ENCODE measurements around the gene TOX2. TPM values are rescaled to one million over a fixed set of nuclear protein-coding genes. Genes with fewer than 3 reads are reported as not detected.

Gene TOX2
- total RNA-seq, 1 donor = 5.2 TPM

GRCh38 chr20:44110816-44111568 lies 196.3 kb downstream of the TOX2 start:
- no peak overlapping the region for H3K4me3 ChIP-seq (ENCODE audit: low read depth, low read length)
- no peak for TF ChIP-seq CTCF (IDR thresholded peaks at IDR 0.05; ENCODE audit: insufficient read depth, low read length)
- no peak for DNase-seq (ENCODE audit: low read depth)

- no peak for TF ChIP-seq CTCF (IDR thresholded peaks at IDR 0.05; ENCODE audit: insufficient read depth, low read length)
- H3K4me3 ChIP-seq (ENCODE audit: low read depth, low read length) = no peak overlapping the region
- DNase-seq (ENCODE audit: low read depth) = peak; percentile 45
Measured at GRCh38 chr20:44111712-44112335, 197.2 kb downstream of the TOX2 start.

- no peak for DNase-seq (ENCODE audit: low read depth)
- no peak overlapping the region for H3K4me3 ChIP-seq (ENCODE audit: low read depth, low read length)
- no peak for TF ChIP-seq CTCF (IDR thresholded peaks at IDR 0.05; ENCODE audit: insufficient read depth, low read length)
Measured at GRCh38 chr20:44112456-44112855, 197.8 kb downstream of the TOX2 start.

- no peak overlapping the region for H3K4me3 ChIP-seq (ENCODE audit: low read depth, low read length)
- DNase-seq (ENCODE audit: low read depth) = no peak
- no peak for TF ChIP-seq CTCF (IDR thresholded peaks at IDR 0.05; ENCODE audit: insufficient read depth, low read length)
Measured at GRCh38 chr20:44112889-44113617, 198.4 kb downstream of the TOX2 start.

GRCh38 chr20:44113618-44114376 lies 199.1 kb downstream of the TOX2 start:
- no peak overlapping the region for H3K4me3 ChIP-seq (ENCODE audit: low read depth, low read length)
- DNase-seq (ENCODE audit: low read depth) = no peak
- TF ChIP-seq CTCF (IDR thresholded peaks at IDR 0.05; ENCODE audit: insufficient read depth, low read length) = no peak

GRCh38 chr20:44115181-44115580 lies 200.5 kb downstream of the TOX2 start:
- no peak for DNase-seq (ENCODE audit: low read depth)
- H3K4me3 ChIP-seq (ENCODE audit: low read depth, low read length) = no peak overlapping the region
- no peak for TF ChIP-seq CTCF (IDR thresholded peaks at IDR 0.05; ENCODE audit: insufficient read depth, low read length)
